ENCODE measurements around the gene LAPTM5.

DNA sequence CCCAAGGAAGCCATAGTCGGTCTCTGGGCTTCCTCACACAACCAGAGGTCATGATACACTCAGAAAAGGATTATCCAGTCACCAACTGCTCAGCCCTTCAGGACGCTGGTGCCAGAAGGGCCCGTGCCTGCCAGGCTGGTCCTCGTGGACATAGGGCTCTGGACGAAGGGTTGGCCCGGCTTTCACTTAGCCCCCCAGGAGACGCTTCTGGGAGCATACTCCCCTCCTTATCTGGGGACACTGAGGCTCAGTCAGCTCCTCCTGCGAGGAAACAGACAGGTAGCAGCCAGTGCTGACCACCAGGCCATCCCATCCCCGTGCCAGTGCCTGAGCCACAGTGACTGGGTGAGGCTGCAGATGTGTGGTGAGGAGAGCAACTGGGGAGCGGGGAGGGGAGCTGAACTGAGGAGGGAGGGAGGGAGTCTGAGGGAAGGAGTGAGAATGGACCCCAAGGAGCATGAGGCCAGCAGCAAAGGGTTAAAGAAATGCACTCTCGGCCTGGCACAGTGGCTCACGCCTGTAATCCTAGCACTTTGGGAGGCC is 17.9 kb upstream of the LAPTM5 start:
- TF ChIP-seq POLR2A (IDR thresholded peaks at IDR 0.05) (no peak), CTCF (IDR thresholded peaks at IDR 0.05) (no peak)
